HCEC 1CT (cell line): ENCODE data around the gene NPTXR.

Experiments used
- DNase-seq: peaks from one replicate; pipeline ENCODE4 v3.0.0-alpha.2; 2017

Gene NPTXR

DNA sequence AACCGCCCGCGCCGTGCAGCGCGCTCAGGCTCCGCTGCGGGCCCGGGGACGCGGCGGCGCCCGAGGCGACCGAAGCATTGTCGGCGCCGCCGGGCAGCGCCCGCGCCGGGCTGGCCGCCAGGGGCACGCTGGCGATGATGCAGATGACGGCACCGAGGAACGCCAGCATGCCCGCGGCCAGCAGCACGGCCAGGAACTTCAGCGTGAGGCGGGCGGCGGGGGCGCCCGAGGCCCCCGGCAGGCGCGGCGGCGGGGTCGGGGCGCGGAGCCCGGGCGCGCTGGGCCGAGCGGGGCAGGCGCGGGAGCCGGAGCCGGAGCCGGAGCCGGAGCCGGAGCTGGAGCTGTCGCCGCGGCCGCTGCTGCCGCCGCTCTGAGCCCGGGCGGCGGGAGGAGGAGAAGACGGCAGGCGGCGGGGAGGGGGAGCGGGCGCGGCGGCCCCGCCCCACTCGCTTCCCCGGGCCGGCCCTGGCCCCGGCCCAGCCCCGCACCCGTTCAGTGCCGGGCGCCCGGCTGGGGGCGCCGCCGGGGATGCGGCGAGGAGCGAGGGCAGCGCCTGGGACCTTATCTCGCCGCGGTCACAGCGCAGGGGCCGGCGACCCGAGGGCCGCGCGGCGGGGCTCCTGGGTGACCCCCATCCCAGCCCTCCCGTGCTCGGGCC is at the start of gene NPTXR:
Gene NPTXR (minus strand): TSS at position 372 of the 658 bp plus-strand sequence.
- no peak for DNase-seq

DNA sequence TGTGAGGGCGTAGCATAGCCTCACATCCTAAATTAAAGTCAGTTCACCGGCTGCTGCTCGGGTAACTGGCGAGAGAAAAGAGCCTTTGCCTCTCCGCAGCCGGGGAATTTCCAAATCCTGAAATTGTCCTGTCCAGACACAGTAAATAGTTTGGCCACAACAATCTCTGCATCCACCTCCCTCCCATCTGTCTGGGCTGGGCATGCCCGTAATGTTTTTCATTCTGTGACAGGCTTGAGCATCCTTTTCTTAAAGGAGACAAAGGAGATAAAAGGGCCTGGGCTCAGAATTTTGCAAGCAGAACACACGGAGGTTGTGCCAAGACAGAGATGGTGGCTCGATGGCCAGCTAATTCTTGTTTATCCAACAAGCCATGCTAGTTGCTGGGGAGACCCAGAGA is 47.4 kb upstream of the NPTXR start:
- no peak for DNase-seq

DNA sequence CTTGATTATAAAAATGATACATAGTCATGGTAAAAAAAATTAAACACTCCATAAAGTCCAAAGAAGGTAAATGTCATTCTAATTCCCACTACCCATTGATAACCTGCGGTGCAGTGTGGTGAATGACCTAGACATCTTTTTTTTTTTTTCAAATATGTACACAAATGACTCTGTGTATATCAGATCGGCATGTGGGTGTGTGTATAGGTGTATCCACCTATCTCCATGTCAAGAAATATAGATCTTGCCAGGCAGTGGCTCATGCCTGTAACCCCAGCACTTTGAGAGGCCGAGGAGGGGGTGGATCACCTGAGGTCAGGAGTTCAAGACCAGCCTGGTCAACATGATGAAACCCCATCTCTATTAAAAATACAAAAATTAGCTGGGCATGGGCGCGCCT is 46.5 kb upstream of the NPTXR start:
- DNase-seq: no peak

DNA sequence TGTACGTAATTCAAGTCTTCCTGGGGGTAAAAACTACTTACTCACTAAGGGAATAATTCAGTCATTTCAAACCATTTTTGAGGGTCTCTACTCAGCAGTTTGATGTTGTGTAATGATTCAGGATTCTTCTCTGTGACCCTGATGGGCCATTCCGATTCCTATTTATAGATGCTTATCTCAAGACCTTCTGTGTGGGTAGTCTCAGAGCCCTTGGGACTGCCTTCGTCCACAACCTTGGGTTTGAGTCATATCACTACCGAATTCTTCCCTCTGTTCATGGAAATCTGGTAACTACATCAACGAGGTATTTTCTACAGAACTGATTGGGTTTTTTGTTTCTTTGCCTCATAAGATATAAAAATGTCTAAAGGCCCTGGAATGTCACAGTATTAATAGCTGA is 42.5 kb upstream of the NPTXR start:
- no peak for DNase-seq

- no peak for DNase-seq
Measured at GRCh38 chr22:38882972-38883622, 39.3 kb upstream of the NPTXR start.

DNA sequence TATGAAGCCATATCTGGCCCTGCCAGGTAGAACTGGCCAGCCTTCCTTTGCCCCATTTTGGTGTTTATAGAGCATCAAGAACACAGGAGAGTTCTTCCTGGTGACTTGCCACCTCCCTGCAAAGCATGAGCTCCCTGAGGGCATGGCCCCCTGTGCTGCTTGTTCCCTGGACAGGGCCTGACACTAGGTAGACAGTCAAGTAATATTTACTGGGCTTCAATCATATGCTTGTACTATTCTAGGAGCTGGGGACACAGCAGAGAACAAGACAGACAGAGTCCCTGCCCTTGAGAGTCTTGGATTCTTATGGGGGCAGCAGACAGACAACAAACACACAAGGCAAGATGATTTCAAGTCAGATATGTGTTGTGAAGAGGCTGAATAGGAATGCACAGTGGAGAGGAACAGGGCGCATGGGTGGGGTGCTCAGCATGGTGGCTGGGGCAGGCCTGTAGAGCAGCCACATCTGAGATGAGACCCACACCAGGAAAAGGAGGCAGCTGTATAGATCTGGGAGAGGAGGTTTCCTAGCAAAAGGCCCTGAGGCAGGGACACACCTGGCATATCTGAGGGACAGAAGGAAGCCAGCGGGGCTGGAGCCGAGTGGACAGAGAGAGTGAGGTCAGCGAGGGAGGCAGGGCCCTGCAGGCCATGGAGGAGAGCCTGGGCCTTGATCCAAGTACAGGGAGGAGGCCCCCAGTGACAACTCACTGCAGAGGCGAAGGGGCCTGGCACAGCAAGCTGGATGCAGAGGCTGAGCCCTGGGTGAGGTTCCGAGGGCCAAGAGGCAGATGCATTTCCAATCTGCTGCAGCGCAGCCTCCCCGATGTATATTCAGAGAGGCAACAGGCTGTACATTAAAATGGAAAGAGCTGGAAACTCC is 38.4 kb upstream of the NPTXR start:
- DNase-seq: no peak

DNA sequence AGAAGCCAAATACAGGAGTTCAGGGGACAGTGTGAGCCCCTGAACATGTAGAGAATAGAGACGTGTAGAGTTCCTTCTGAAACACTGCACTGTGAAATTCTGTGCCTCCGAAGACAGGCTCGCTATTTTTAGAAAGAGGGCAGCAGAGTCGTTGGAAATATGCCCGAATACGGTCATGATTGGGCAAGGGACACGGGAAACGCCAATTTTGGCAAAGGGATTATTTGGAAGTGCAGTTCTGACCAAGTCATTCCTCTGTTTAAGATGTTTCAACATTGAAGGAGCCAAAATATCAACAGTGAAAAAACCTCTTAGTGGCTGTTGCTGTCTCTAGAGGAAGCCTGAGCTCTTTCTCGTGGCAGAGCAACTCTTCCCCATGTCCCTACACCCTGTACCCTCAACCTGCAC is 37.6 kb upstream of the NPTXR start:
- peak; percentile 78 for DNase-seq

DNA sequence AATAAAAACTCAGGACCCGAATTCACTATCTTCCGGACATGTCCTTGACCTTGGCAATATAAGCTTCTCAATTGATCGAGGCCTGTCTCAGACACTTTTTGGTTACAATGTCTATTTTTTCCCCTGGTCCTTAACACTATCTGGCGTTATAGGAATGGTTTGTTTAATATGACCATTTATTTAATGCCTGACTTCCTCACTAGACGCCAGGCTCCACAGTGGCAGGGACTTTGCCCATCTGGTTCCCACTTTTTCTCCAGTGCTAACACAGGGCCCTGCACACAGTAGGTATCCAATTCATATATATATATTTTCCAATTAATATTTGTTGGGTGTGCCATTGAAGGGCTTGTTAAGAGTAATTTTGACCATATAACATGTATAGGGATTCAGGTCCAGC is 36.1 kb upstream of the NPTXR start:
- no peak for DNase-seq

DNA sequence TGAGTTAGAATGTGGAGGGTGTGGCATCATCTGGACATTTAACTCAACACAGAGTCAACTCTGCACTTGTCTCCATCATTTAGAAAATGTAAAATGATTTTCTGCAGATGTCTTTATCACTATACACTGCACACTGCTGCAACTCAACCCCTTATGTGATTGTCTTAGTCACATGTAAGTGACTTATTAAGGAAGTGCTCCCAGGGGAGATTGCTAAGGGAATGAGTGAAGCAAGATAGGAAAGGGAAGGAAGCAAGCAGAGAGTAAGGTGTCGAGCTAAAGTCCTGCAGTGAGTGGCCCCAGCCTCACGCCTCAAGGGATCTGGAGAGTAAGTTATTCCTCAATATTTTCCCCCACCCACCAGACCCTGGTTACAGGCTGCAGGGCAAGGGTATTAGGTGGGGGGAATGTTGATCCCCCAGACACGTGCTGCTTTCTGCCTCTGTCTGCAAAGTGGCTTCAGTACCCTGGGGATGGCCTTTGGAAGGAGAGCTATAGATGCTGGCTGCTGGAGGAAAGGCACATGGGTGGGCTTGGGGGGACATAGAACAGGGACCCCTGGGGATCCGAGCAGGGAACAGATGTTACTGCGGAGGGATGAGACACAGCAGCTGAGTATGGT is 35.4 kb upstream of the NPTXR start:
- no peak for DNase-seq

DNA sequence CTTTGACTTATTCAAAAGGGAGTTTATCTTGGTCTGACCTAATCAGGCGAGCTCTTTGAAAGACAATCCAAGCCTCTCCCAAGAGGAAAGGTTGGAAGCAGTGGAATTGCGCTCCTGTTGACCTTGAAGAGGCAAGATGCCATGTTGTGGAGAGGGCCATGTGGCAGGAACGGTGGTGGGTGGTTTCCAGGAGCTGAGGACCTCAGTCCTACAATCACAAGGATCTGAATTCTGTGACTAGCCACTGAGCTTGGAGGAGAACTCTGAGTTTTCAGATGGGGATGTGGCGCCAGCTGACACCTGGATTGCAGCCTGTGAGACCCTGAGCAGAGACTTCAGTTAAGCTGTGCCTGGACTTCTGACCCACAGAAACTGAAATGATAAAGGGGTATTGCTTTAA is 34.2 kb upstream of the NPTXR start:
- DNase-seq: no peak

GRCh38 chr22:38874529-38875222 is 30.8 kb upstream of the NPTXR start:
- DNase-seq: no peak

- DNase-seq: no peak
Measured at GRCh38 chr22:38873469-38874411, 29.9 kb upstream of the NPTXR start.

DNA sequence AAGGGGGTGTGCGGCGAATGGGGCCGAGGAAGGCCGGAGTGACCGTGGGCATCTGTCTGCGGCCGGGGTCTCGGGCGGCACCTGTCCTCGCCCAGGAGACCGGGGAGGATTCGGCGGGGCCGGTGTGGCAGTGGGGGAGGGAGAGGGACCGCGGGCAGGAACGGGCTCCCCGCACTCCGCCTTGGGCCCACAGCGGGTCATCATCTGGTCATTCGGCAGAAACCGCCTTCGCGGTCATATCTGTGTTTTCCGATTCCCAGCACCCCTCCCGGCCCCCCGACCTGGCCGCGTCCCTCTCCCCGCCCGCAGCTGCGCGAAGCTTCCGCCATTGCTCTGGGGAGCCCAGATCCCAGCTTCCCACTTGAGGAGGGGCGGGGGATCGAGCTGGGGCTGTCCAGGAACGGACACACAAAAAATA is 29.0 kb upstream of the NPTXR start:
- no peak for DNase-seq

- DNase-seq: peak; percentile 91
Measured at GRCh38 chr22:38872172-38872830, 28.5 kb upstream of the NPTXR start, which contains the start of gene CBX6. CBX6 (minus strand) TSS chr22:38872216; CDS start chr22:38872190, 26 bp downstream.

DNA sequence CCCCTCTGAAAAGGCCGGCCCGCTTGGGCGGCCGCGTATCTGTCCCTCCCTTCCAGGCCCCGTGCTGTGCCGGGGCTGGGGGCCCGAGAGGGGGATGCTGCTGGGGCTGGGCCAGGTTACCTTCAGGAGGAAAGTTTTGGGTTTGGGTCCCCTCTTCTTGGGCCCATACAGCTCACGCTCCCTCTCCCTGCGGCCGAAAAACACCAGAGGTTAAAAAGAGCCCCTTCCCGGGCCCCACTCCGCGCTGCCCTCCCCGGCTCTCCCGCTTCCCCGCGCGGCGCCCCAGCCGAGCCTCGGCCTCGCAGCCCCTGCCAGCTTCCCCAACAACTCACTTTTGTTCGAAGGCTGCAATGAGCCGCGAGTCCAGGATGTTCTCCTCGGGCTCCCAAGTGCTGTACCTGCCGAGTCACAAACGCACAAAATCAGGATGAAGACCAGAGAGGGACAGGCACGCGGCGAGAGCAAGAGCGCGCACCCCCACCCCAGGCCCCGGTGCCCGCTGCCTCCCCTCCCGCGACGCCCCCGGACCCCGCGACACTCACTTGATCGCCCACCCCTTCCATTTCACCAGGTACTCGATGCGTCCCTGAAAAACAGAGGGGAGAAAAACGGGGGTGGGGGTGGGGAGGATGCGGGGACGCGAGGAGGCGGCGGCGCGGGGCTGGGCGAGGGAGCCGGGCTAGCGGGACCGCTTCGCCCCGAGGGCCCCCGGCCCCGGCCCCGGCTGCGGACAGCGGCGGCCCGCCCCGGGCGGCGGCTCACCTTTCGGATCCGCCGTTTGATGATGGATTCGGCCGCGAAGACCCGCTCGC is 27.7 kb upstream of the NPTXR start:
- no peak for DNase-seq

DNA sequence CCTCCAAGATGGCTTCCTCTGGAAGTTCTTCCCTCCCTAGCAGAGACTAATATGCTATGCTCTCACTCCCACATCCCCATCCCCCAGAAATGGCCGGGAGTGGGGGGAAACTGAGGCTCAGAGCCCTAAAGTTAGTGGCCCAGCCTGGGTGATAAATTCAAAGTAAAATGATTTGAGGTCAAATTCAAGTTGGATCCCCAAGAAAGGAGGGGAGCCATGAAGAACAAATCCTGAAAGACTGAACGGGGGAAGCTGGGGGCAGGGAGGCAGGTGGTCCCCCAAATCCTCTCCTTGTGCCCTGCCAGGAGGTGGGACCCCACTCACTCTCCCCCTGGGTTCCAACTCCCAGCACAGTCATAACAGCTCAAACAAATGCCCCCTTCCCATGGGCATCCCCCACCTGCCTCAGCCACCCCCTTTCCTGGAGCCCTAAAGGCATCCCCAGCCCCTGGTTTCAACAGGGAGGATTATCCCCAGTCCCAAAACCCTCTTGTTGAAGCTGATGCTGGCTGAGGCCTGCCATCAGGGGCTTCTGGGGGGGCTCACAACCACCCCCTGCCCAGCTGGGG is 27.0 kb upstream of the NPTXR start:
- DNase-seq: no peak

DNA sequence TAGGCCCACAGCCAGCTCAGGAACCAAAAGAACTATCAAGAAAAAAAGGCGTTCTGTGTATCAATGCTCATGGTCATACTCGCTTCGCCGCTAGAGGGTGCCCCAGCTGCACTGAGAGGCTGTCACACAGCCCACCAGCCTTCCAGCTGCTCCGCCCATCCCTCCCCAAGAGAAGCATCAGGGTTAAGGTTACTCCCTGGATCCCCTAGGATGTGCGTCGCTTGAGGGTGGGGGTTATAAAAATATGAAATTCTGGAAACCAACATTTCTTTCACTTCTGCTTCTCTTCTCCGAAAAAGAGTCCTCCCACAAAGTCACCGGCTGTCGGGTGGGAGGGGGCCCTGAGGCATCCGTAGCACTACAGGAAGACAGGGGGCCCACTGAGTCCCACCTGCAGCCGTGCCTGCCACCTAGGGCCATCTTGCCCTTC is 26.5 kb upstream of the NPTXR start:
- peak; percentile 66 for DNase-seq

DNA sequence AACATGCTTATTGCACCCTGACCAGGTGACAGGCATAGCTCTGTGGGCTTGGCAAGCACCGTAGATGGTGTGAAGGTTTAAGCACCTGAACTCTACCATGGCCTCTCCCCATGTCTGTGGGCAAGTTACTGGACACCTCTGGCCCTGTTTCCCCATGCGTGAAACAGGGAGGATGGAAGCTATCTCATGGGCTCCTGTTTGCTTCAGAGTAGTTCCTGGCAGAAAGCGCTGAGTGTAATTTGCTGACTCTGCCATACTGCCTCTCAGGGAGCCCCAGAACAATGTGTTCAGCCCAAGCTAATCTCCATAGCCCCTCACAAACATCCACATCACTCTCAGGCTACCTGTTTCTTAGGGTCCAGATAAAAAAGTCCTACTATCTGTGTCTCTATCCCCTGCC is 25.8 kb upstream of the NPTXR start:
- DNase-seq: no peak

- peak; percentile 32 for DNase-seq
Measured at GRCh38 chr22:38868886-38869381, 25.1 kb upstream of the NPTXR start.
